NCI-H2029 (cell line): ENCODE results near the gene PHF8.

Experiments
- DNase-seq: peaks from one replicate; lab custom pipeline; 2025; lab: John Stamatoyannopoulos, UW

The PHF8 gene

DNA sequence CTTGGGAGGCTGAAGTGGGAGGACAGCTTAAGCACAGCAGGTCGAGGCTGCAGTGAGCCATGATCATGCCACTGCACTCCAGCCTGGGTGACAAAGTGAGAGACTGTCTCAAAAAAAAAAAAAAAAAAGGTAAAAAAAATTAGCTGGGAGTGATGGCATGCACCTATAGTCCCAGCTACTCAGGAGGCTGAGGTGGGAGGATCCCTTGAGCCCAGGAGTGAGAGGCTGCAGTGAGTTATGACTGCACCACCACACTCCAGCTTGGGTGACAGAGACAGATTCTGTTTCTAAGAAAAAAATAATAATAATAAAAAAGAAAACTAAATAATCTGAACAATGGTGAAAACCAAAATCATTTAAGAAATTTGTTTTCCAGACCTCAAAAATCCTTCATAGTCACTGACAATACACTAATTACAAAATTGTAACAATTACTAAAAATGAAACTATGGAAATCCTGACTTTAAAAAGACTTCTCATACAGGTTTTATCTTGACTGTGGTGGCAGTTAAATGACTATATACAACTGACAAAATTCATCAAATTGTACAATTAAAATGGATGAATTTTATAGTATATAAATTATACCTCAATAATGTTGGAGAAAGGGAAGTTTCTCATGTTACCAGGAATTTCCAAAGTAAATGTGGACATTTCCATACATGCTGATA lies 31.3 kb downstream of the PHF8 start:
- no peak for DNase-seq

DNA sequence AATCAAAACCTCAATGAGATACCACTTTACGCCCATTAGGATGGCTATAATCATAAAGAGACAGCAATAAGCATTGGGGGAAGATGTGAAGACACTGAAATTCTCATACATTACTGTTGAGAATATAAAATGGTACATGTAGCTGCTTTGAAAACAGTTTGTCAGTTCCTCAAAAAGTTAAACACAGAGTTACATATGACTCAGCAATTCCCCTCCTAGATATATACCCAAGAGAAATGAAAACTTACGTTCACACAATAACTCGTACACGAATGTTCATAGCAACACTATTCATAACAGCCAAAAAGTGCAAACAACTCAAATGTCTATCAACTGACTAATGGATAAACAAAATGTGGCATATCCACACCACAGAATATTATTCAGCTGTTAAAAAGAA lies 36.6 kb downstream of the PHF8 start:
- DNase-seq: no peak

DNA sequence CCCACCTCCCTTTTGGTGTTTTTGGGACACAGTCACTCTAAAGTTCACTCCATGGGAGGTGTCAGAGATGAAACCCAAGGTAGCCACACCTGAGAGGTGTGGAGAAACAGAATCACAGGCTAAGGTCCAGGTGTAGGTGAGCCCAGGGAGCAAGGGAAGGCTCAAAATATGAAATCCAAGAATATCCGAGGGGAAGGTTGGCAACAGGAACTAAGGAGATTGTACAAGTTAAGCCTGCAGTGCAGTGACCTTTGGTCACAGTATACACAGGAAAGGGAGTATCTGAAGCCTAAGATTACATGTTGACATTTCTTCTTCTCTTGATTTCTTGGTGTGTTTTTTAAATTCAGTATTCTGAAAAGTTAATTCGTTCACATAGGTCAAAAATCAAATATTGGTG lies 46.5 kb downstream of the PHF8 start:
- DNase-seq: no peak

DNA sequence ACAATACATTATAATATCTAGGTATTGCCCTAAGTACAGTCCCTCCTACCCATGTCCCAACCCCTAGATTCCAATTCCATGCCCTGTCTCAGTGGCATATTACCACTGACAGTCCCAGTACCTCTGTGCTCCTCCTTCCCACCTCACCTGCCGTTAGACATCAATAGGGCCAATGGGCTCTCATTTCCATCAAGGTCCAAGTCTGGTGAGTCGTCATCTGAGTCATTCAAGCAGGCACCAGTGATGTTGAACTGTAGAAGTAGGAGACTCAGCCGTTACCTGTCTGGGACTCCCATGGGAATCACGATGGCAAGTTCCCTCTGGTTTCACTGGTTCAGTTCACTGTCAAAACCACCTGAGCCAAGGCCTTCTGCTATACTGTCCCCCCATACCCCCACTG lies 51.7 kb downstream of the PHF8 start:
- DNase-seq: no peak

DNA sequence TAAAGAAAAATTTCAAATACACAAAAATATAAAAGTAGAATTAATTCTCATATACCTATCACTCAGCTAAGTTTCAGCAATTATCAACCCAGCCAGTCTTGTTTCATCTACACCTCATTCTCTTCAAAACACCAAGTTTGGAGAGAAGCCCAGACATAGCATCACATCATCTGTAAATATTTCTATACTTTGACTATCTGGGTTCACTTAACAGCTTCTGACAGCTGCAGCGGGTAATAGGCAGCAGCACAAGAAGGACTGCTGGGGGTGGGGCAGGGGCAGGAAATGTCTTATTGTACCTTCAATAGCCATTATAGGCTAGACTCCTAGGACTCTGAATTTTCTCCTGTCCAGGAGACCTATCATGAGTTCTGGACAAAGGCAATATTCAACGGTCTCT lies 54.1 kb downstream of the PHF8 start:
- DNase-seq: no peak

DNA sequence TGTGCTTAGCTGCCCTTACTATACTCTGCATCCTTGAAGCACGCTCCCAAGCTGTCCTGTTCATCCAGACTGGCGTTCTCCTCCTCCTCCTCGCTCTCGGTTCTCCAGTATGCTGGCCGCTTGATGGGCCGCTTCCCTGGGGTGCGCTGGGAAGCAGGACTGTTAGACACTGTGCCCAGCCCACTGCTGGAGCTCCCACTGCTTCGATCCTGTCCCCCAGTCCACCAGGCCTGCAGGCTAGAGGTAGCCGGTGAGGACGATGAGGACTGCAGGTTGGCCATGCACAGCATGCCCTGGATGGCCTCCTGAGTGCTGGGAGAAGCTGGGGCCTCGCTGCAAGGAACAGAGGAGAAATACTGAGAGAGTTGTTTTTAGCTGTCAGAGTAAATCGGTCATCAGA lies 59.4 kb downstream of the PHF8 start:
- no peak for DNase-seq

DNA sequence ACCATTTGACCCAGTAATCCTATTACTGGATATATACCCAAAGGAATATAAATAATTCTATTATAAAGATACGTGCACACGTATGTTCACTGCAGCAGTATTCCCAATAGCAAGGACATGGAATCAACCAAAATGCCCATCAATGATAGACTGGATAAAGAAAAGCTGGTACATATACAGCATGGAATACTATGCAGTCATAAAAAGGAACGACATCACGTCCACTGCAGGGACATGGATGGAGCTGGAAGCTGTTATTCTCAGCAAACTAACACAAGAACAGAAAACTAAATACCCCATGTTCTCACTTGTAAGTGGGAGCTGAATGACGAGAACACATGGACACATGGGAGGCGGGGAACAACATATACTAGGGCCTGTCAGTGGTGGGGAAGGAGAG lies 69.7 kb downstream of the PHF8 start:
- no peak for DNase-seq

DNA sequence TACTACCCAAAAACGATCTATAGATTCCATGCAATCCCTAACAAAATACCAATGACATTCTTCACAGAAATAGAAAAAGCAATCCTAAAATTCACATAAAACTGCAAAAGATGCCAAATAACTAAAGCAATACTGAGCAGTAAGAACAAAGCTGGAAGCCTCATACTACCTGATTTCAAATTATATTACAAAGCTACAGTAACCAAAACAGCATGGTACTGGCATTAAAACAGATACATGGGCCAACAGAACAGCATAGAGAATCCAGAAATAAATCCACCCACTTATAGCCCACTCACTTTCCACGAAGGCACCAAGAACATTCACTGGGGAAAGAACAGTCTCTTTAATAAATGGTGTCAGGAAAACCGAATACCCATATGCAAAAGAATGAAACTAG lies 74.7 kb downstream of the PHF8 start:
- no peak for DNase-seq

DNA sequence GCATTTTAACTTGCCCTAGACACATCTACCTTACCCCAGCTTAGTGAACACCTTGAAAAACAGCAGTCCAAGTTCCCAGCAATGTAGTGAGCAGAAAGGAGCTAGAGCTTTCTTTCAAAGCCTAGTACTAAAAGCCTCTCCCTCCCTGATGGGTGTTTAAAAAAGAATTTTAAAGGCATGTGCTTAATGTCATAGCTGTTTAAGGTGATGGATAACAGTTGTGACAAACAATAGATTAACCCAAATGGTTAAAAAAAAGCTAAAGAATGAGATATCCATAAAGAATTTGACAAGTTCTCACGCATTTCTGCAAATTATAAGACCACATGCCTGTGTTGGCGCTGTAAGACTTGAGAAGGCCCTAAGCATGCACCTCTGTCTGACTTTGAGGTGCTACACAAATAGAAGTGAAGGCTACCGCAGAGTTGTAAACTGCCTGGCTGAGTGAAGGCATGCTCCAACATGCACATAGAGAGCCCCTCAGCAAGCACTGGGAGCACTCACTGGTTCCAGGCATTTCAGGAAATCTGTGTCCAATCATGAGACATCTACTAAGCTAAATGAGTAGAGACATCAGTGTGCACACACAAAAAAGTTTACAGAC lies 94.0 kb downstream of the PHF8 start:
- no peak for DNase-seq

DNA sequence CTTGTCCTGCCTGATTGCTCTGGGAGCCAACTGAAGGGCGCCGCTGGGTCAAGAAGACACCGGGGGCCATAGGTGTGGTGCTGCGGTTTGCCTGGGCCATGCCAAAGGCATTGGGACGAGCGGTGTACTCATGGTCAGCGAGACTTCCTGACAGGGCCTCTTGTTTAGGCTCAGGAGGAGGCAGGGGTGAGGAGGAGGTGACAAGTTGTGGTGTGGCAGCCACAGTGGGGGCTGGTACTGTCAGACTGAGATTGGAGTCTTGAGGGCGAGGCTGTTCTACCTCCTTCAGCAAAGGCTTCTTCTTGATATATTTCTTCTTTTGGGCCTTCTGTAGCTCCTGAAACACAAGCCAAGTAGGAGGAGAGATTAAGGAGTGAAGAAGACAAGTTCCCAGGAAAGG lies 104.1 kb downstream of the PHF8 start:
- no peak for DNase-seq

DNA sequence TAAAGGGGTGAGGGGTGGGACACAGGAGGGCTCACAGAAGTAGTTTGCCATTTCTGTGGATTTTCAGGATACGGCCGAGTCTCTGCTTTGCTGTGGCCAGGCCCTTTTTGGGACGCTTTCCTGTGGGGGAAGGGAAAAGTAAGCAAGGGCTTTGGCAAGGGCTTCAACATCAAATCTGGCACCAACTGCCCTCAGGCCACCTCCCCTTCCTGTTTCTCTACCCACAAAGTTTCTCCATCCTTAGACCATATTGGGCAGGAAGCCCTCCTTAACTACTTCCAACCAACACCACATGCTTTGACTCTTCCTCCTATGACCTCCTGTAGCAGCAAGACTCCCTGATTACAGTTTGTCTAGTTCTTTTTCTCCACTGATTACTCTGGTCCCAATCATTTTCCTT lies 105.1 kb downstream of the PHF8 start:
- no peak for DNase-seq

DNA sequence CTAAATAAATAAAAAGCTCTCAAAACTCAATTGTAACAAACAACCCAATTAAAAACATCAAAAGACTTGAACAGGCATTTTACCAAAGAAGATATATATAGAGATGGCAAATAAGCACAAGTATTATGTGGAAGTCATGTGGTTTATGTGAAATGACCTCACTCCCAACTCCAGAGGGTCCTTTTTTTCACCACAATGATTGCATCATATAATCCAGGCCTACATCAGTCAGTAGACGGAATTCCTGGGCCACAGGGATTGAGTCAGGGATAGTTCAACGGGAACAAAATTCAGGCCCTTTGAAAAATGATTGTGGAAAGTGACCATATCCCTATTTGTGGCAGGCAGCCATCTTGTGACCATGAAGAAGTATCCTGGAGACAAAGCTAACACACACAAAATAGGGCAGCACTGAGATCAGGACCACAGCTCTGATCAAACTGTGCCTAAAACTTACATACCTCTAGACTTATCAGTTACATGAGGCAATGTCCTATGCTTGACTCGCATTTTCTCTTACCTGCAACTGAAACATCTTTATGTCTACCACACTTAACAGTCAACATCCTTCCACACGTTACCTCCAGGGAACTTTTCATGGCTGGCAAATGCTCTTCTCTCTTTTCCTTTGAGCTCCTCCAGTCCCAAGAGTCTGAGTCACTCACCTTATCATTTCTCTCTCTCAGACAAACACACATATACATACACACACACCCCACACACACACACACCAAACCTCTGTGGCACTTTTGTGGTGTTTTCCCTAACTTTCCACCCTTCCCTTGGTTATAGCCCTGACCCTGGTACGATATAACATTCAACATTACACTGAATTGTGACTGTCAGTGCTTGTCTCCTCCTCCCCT lies 113.5 kb downstream of the PHF8 start:
- DNase-seq: no peak

DNA sequence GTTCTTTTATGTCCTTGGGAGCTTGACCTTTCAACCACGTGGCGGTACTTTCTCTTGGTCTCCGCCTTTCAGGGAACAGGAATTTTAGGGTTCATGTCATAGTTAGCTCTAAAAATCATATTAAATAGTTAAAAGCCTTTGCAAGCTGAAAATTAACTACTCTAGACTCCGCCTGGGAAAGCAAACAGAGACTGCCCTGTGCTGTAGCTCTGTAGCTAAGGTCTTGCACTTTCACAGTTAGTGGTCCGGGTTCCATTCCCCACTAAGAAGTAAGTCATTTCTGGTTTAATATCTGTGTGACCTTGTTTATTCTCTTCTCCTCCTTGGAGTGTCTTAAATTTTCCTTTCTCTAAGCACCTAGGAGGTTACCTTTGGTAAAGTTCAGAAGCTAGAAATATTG lies 118.2 kb downstream of the PHF8 start:
- no peak for DNase-seq

DNA sequence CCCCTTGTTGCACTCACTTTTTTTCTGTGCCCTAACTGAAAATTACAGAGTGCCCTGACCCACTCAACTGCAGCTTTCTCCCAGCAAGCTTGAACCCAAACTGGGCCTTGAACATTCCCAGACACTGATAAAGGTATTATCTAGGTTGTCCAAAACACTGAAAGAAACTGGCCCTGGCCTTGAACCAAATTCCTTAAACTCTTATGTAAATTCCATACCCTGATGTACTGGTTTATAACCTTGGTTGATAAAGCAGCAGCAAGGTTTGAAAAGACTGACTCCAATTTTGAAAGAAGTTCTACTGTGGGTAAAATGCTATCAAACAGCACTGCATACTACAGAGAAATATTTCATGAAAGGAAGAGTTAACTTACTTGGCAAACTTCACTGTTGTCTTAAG lies 125.6 kb downstream of the PHF8 start:
- no peak for DNase-seq

DNA sequence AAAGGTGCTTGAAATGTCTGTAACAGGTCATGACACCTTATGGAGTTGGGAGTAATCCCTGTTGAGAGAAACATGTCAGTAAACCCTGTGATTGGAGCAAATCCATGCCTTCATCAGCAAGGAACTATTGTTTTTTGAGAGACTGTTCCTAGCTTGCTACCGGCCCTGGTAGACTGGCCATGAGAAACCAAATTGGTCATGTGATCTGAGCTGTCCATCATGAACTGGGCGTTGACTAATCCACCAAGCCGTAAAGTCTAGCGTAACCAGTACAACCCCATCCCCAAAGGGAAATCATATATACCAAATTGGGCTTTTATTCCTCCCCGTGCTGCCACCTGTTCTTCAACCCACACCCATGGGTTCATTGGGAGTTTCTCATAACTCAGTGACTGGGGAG lies 143.7 kb downstream of the PHF8 start:
- no peak for DNase-seq

DNA sequence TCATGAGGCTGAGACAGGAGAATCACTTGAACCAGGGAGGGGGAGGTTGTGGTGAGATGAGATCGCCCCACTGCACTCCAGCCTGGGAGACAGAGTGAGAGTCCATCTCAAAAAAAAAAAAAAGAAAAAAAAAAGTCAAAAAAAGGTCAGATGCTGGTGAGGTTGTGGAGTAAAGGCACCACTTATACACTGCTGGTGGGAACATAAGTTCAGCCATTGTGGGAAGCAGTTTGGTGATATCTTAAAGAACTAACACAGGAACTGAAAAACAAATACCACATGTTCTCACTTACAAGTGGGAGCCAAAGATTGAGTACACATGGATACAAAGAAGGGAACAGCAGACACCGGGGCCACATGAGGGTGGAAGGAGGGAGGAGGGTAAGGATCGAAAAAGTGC lies 149.0 kb downstream of the PHF8 start:
- no peak for DNase-seq
